ENCODE results near the gene NETO2.

Gene NETO2

GRCh38 chr16:47037746-47038458 lies 105.8 kb downstream of the NETO2 start:
- TF ChIP-seq POLR2AphosphoS5 (IDR thresholded peaks at IDR 0.05; ENCODE audit: low read depth, low read length) (no peak), FOXP2 (optimal IDR thresholded peaks at IDR 0.05; ENCODE audit: borderline replicate concordance, extremely low read depth, extremely low read length, insufficient read depth) (peak; percentile 31)

GRCh38 chr16:47037396-47037745 lies 106.4 kb downstream of the NETO2 start:
- TF ChIP-seq FOXP2 (optimal IDR thresholded peaks at IDR 0.05; ENCODE audit: borderline replicate concordance, extremely low read depth, extremely low read length, insufficient read depth) (no peak), SIN3A (IDR thresholded peaks at IDR 0.05; ENCODE audit: borderline replicate concordance, insufficient read depth, low read length) (no peak), TAF1 (IDR thresholded peaks at IDR 0.05; ENCODE audit: borderline replicate concordance, insufficient read depth, low read length) (no peak), POLR2AphosphoS5 (IDR thresholded peaks at IDR 0.05; ENCODE audit: low read depth, low read length) (no peak)
- TF ChIP-seq, protein P1, sequence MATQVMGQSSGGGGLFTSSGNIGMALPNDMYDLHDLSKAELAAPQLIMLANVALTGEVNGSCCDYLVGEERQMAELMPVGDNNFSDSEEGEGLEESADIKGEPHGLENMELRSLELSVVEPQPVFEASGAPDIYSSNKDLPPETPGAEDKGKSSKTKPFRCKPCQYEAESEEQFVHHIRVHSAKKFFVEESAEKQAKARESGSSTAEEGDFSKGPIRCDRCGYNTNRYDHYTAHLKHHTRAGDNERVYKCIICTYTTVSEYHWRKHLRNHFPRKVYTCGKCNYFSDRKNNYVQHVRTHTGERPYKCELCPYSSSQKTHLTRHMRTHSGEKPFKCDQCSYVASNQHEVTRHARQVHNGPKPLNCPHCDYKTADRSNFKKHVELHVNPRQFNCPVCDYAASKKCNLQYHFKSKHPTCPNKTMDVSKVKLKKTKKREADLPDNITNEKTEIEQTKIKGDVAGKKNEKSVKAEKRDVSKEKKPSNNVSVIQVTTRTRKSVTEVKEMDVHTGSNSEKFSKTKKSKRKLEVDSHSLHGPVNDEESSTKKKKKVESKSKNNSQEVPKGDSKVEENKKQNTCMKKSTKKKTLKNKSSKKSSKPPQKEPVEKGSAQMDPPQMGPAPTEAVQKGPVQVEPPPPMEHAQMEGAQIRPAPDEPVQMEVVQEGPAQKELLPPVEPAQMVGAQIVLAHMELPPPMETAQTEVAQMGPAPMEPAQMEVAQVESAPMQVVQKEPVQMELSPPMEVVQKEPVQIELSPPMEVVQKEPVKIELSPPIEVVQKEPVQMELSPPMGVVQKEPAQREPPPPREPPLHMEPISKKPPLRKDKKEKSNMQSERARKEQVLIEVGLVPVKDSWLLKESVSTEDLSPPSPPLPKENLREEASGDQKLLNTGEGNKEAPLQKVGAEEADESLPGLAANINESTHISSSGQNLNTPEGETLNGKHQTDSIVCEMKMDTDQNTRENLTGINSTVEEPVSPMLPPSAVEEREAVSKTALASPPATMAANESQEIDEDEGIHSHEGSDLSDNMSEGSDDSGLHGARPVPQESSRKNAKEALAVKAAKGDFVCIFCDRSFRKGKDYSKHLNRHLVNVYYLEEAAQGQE (IDR thresholded peaks at IDR 0.05; ENCODE audit: insufficient read depth in 1 of 2, low read depth in 2 of 2, low read length in 2 of 2) = no peak

DNA sequence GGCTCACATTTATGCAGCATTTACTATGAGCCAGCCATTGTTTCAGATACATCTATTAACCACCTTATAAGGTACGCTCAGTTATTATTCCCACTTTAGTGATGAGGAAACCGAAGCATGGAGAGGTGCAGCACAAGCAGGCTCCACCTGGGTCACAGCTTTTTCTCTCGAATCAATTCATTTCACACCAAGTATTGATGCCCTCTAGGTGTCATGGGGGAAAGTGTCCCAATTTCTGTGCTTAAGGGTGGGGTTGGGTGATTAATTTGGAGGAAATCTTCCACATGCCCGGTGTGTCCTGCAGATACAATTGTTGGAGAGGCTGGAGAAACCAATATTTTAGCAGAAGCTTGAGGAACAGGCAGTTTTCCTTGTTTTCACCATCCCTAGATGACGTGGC lies 107.5 kb downstream of the NETO2 start:
- TF ChIP-seq TAF1 (IDR thresholded peaks at IDR 0.05; ENCODE audit: borderline replicate concordance, insufficient read depth, low read length) = no peak
- no peak for TF ChIP-seq FOXP2 (optimal IDR thresholded peaks at IDR 0.05; ENCODE audit: borderline replicate concordance, extremely low read depth, extremely low read length, insufficient read depth)
- TF ChIP-seq, protein P1 (IDR thresholded peaks at IDR 0.05; ENCODE audit: insufficient read depth in 1 of 2, low read depth in 2 of 2, low read length in 2 of 2) = no peak
- TF ChIP-seq POLR2AphosphoS5 (IDR thresholded peaks at IDR 0.05; ENCODE audit: low read depth, low read length) = no peak
- no peak for TF ChIP-seq SIN3A (IDR thresholded peaks at IDR 0.05; ENCODE audit: borderline replicate concordance, insufficient read depth, low read length)

GRCh38 chr16:47035436-47035835 lies 108.3 kb downstream of the NETO2 start:
- TF ChIP-seq SIN3A (IDR thresholded peaks at IDR 0.05; ENCODE audit: borderline replicate concordance, insufficient read depth, low read length) = no peak
- no peak for TF ChIP-seq FOXP2 (optimal IDR thresholded peaks at IDR 0.05; ENCODE audit: borderline replicate concordance, extremely low read depth, extremely low read length, insufficient read depth)
- TF ChIP-seq, protein P1 (IDR thresholded peaks at IDR 0.05; ENCODE audit: insufficient read depth in 1 of 2, low read depth in 2 of 2, low read length in 2 of 2) = no peak
- TF ChIP-seq TAF1 (IDR thresholded peaks at IDR 0.05; ENCODE audit: borderline replicate concordance, insufficient read depth, low read length) = no peak
- no peak for TF ChIP-seq POLR2AphosphoS5 (IDR thresholded peaks at IDR 0.05; ENCODE audit: low read depth, low read length)

GRCh38 chr16:47034455-47034854 lies 109.3 kb downstream of the NETO2 start:
- TF ChIP-seq FOXP2 (optimal IDR thresholded peaks at IDR 0.05; ENCODE audit: borderline replicate concordance, extremely low read depth, extremely low read length, insufficient read depth) = no peak
- no peak for TF ChIP-seq SIN3A (IDR thresholded peaks at IDR 0.05; ENCODE audit: borderline replicate concordance, insufficient read depth, low read length)
- TF ChIP-seq TAF1 (IDR thresholded peaks at IDR 0.05; ENCODE audit: borderline replicate concordance, insufficient read depth, low read length) = no peak
- TF ChIP-seq, protein P1 (IDR thresholded peaks at IDR 0.05; ENCODE audit: insufficient read depth in 1 of 2, low read depth in 2 of 2, low read length in 2 of 2) = no peak
- TF ChIP-seq POLR2AphosphoS5 (IDR thresholded peaks at IDR 0.05; ENCODE audit: low read depth, low read length) = no peak
